Mesenteric fat pad (tissue), 1 donor: Measurements from ENCODE around the gene FITM2. TPM values are rescaled to one million over a fixed set of nuclear protein-coding genes. Genes with fewer than 3 reads are reported as not detected.
"Not testable (repeated sequence)": the region's sequence is repeated elsewhere in the genome, so short reads cannot be mapped to it uniquely, and the experiment has no call there.

Experiments used
- DNase-seq: peaks from one replicate; pipeline ENCODE4 v3.0.0-alpha.2; 2020; ENCODE audit warnings: low spot score
- long read RNA-seq: library from polyadenylated mRNA; unstranded; transcript quantifications from one replicate; pipeline ENCODE4 v2.0.0, GENCODE V29; 2020
- total RNA-seq: library from RNA; stranded (reverse); fragmentation: NEBNext Ultra II Directional; extraction: Animal tissue kit (Norgen Biotek cat#: 25700); gene quantifications from one replicate; pipeline ENCODE4 v1.2.1, GENCODE V29; 2021
- donor health status: DM: yes; HTN: yes; CAD: no.

The FITM2 gene, protein sequence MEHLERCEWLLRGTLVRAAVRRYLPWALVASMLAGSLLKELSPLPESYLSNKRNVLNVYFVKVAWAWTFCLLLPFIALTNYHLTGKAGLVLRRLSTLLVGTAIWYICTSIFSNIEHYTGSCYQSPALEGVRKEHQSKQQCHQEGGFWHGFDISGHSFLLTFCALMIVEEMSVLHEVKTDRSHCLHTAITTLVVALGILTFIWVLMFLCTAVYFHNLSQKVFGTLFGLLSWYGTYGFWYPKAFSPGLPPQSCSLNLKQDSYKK
- 28.5 TPM for total RNA-seq
- long read RNA-seq, full-length matches to known transcripts: 8 of 29 reads
- long read RNA-seq, partial matches to known transcripts: 0 of 29 reads
- long read RNA-seq, other reads (novel, unspliced or antisense): 21 of 29 reads

GRCh38 chr20:44310664-44311639, at the start of gene FITM2:
Gene FITM2, minus strand, starts transcription at chr20:44311202. Its CDS starts 54 bp downstream, at chr20:44311148.
- peak; percentile 100 for DNase-seq

GRCh38 chr20:44360221-44360620, 49.2 kb upstream of the FITM2 start:
- no peak for DNase-seq

DNA sequence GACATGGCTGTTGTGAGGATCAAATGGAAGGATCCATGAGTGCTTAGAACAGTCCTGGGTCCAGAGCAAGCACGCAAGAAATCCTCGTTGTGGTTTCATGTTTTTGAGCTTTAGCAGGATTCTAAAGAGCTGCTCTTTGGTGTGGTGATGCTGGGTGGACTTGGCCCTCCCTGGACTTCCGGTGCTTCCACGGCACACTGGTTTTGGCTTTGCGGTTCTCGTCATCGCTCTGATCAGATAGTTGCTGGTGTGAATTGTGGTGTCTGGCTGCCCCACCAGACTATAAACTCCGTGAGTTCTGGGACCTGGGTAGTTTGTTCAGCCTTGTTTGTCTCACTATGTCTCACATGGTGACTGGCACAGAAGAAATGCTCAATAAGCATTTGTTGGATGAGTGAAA, 47.8 kb upstream of the FITM2 start:
- no peak for DNase-seq

DNA sequence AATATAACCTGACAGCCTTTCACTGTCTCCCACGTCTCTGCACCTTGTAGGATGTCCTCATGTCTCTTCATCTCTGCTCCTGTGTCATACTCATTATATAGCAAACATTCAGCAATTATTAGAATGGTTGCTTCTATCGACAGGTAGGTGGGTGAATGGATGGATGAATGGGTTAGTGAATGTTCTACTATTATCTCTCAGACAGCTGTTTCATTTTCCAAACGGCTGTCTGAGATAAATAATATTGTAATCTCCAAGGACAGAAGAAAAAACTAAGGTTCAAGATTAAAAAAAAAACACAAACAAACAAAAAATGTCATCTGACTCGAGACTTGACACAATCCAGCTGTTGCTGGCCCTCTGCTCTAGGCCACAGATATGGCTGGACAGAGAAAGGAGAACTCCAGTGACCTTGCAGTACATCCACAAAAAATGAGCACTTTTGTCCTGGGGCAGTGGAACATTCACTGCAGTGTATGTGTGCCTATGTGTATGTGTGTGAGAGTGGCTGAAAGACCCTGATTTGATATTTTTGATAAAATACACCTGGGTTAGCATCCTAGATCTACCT, 46.6 kb upstream of the FITM2 start:
- DNase-seq: no peak

GRCh38 chr20:44357020-44357419, 46.0 kb upstream of the FITM2 start:
- DNase-seq: no peak

DNA sequence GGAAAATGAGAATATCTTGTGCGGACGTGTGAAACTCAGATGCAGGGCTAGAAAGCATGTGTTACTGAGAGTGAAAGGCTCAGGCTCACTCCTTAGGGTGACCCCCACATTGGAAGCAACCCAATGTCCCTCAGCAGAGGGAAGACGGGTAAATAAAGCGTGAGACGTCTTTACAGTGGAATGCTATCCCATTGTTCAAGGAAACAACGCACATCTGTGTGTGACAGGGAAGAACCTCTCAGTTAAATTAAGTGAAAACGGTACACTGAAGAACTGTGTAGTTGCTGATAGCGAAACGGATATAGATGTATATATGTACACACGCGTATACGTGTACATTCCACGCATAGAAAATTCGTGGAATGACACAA, 45.3 kb upstream of the FITM2 start:
- no peak for DNase-seq

- no peak for DNase-seq
Observed at GRCh38 chr20:44355498-44356352, 44.7 kb upstream of the FITM2 start, which contains the start of gene HNF4A. Gene HNF4A, plus strand, starts transcription at chr20:44355699. Its CDS starts 106 bp downstream, at chr20:44355805.

GRCh38 chr20:44354979-44355497, 44.0 kb upstream of the FITM2 start:
- no peak for DNase-seq

DNA sequence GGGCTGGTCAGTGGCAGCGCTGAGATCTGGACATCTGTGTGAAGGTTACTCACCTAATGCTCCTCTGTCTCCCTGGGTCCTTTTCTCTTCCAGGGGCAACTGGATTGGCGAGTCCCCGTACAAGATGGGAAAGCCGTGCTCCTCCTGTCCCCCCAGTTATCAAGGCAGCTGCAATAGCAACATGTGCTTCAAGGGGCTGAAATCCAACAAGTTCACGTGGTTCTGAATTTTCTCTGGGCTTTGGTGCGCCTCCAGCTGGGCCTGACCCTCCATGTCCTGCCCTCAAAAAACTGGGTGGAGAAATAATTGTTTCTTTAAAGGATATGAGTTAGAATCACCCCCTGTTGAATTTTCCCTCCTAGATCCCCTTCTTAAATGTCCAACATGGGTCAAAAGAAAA, 39.6 kb upstream of the FITM2 start:
- DNase-seq: no peak

DNA sequence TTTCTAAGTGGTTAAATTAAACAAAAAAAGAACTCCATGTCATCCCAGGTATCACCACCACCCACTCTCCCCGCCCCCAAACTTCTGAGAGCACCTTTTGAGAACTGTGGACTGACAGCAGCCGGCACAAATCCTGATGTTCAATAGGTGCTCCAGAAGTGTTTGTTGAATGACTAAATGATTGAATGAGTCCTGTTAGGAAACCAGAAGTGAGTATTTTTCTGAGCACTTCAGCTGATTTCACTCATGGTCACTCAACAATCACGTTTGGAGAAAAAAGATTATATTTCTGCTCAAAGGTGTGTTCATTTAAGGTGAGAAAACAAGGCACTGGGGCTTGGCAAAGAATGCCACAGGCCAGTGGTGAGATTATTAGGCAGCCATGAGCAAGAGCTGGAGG, 38.3 kb upstream of the FITM2 start:
- no peak for DNase-seq

GRCh38 chr20:44348168-44348659, 37.2 kb upstream of the FITM2 start:
- DNase-seq: no peak

- DNase-seq: not testable (repeated sequence)
Observed at GRCh38 chr20:44345941-44346340, 34.9 kb upstream of the FITM2 start.

- no peak for DNase-seq
Observed at GRCh38 chr20:44345147-44345546, 34.1 kb upstream of the FITM2 start.

- DNase-seq: no peak
Observed at GRCh38 chr20:44344723-44345122, 33.7 kb upstream of the FITM2 start.

DNA sequence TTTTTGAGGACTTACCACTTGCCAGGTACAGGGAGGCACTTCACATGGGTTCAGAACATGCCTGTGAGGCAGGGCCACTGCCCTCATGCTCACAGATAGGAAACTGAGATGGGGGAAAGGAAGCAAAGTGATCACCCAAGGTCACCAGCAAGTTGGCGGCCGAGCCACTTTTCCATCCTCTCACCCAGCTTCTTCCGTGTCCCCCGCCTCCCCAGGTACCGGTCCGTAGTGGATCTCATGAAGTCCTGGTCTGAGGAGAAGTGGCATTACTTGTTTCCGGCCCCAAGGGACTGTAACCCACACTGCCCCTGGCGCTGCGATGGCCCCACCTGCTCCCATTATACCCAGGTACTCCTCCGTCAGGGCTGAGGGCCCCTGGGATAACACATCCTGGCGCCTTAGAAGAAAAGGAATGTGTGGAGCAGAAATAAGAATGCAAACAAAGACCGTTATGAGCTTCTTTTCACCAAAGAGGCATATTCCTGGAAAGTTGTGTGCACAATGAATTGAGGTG, 32.2 kb upstream of the FITM2 start:
- no peak for DNase-seq

GRCh38 chr20:44342248-44342647, 31.2 kb upstream of the FITM2 start:
- no peak for DNase-seq

DNA sequence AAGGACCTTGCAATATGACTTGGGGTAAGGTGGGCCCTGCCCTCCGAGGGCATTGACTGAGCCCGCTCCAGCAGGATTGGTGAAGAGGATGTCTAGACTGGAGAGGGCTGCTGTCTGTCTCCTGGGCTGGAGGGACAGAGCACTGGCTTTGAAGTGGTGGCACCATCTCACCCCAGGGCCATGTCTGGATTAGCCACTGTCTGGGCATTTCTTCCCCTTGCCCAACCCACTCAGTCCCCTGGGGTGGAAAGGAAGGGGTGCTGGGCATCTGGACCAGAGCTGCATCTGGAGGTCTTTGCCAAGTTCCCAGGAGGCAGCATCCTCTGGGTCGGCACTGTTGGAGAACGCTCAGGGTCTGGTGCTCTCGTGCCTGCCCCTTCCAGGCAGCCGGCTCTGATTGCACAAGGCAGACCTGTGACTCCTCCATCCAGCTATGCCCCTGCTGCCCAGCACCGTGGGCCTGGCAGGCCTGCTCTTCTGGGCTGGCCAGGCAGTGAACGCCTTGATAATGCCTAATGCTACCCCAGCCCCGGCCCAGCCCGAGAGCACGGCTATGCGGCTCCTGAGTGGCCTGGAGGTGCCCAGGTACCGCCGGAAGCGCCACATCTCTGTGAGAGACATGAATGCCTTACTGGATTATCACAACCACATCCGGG, 25.9 kb upstream of the FITM2 start, which contains the start of gene R3HDML:
TSS of gene R3HDML (plus strand) at position 319 of the 656 bp plus-strand sequence. CDS start at position 434, 115 bp downstream.
- peak; percentile 88 for DNase-seq

GRCh38 chr20:44336086-44336485, 25.1 kb upstream of the FITM2 start:
- peak; percentile 51 for DNase-seq

GRCh38 chr20:44335675-44336074, 24.7 kb upstream of the FITM2 start:
- no peak for DNase-seq
